Ishikawa (cell line): ENCODE measurements around the gene IL15RA.

ENCODE experiments used
- CEBPB ChIP-seq: IDR thresholded peaks from 2 replicates; pipeline ENCODE4 v1.6.1; 2012
- CREB1 ChIP-seq: IDR thresholded peaks from 2 replicates; pipeline ENCODE4 v1.6.1; 2012; ENCODE audit warnings: low read depth
- EGR1 ChIP-seq: IDR thresholded peaks from 2 replicates; pipeline ENCODE4 v1.6.1; 2012
- EP300 ChIP-seq: IDR thresholded peaks from 2 replicates; pipeline ENCODE4 v1.6.1; 2012; ENCODE audit warnings: borderline replicate concordance
- FOXM1 ChIP-seq: IDR thresholded peaks from 2 replicates; pipeline ENCODE4 v1.6.1; 2012; ENCODE audit warnings: low read depth, borderline replicate concordance
- NFIC ChIP-seq: IDR thresholded peaks from 2 replicates; pipeline ENCODE4 v1.6.1; 2012
- RAD21 ChIP-seq: IDR thresholded peaks from 2 replicates; pipeline ENCODE4 v1.6.1; 2012; ENCODE audit warnings: low read depth
- TAF1 ChIP-seq: IDR thresholded peaks from 2 replicates; pipeline ENCODE4 v1.6.1; 2012; ENCODE audit warnings: low read depth, mild to moderate bottlenecking
- TCF12 ChIP-seq: IDR thresholded peaks from 2 replicates; pipeline ENCODE4 v1.6.1; 2012; ENCODE audit warnings: low read depth
- TEAD4 ChIP-seq: IDR thresholded peaks from 2 replicates; pipeline ENCODE4 v1.6.1; 2012
- YY1 ChIP-seq: IDR thresholded peaks from 2 replicates; pipeline ENCODE4 v1.6.1; 2012; ENCODE audit warnings: low read depth
- ZBTB7A ChIP-seq: IDR thresholded peaks from 2 replicates; pipeline ENCODE4 v1.6.1; 2012; ENCODE audit warnings: low read depth
- TF ChIP-seq, protein P1 (sequence below): IDR thresholded peaks from 2 replicates; pipeline ENCODE4 v1.6.1; 2012
- TF ChIP-seq, protein P2 (sequence below): IDR thresholded peaks from 2 replicates; pipeline ENCODE4 v1.6.1; 2012
- TF ChIP-seq, protein P3 (sequence below): IDR thresholded peaks from 2 replicates; pipeline ENCODE4 v1.6.1; 2012; ENCODE audit warnings: low read depth, mild to moderate bottlenecking

Gene IL15RA

DNA sequence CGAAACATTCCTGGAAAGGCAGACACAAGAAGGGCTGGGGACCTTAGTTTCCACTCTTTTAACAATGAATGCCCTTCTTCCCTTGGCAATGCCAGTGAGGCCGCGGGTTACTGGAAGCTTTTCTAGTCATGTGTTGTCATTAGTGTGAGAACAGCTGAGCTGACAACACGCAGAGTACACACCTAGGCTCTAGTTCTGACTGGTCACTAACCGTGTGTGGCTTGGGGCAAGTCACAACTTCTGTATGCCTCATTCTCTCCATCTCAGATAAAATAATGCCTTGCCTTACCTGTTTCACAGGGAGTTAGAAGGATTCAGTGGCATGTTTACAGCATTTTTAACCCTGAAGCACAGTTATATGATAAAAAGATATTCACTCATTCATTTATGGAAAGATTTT lies 55.6 kb downstream of the IL15RA start:
- no peak for TF ChIP-seq TCF12
- no peak for TF ChIP-seq TEAD4
- TF ChIP-seq RAD21 = no peak
- TF ChIP-seq NFIC = no peak
- no peak for TF ChIP-seq TAF1
- TF ChIP-seq, protein P1, sequence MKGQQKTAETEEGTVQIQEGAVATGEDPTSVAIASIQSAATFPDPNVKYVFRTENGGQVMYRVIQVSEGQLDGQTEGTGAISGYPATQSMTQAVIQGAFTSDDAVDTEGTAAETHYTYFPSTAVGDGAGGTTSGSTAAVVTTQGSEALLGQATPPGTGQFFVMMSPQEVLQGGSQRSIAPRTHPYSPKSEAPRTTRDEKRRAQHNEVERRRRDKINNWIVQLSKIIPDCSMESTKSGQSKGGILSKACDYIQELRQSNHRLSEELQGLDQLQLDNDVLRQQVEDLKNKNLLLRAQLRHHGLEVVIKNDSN = no peak
- TF ChIP-seq EP300 = no peak

DNA sequence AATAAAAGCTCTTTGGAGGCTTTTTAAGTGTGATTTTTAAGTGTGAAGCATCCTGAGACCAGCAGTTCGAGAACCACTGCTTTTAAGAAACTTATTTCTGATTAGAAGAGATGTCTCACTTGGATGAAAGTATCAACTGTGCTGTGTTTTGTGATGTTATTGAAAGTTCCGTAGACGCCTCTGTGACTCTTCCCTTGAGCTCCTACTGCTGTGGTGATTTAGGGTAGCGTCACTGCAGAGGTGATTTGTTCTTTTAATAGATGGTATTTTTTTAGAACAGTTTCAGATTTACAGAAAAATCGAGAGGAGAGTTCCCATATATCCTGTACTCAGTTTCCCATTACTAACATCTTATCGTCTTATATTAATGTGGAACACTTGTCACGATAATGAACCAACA lies 57.8 kb downstream of the IL15RA start:
- TF ChIP-seq CEBPB (no peak), YY1 (no peak), FOXM1 (no peak), EGR1 (no peak), TEAD4 (no peak), TAF1 (no peak), CREB1 (no peak), ZBTB7A (no peak), EP300 (no peak), NFIC (no peak)
- TF ChIP-seq, protein P1 = no peak
- TF ChIP-seq, protein P2, sequence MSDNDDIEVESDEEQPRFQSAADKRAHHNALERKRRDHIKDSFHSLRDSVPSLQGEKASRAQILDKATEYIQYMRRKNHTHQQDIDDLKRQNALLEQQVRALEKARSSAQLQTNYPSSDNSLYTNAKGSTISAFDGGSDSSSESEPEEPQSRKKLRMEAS = no peak
- TF ChIP-seq, protein P3, sequence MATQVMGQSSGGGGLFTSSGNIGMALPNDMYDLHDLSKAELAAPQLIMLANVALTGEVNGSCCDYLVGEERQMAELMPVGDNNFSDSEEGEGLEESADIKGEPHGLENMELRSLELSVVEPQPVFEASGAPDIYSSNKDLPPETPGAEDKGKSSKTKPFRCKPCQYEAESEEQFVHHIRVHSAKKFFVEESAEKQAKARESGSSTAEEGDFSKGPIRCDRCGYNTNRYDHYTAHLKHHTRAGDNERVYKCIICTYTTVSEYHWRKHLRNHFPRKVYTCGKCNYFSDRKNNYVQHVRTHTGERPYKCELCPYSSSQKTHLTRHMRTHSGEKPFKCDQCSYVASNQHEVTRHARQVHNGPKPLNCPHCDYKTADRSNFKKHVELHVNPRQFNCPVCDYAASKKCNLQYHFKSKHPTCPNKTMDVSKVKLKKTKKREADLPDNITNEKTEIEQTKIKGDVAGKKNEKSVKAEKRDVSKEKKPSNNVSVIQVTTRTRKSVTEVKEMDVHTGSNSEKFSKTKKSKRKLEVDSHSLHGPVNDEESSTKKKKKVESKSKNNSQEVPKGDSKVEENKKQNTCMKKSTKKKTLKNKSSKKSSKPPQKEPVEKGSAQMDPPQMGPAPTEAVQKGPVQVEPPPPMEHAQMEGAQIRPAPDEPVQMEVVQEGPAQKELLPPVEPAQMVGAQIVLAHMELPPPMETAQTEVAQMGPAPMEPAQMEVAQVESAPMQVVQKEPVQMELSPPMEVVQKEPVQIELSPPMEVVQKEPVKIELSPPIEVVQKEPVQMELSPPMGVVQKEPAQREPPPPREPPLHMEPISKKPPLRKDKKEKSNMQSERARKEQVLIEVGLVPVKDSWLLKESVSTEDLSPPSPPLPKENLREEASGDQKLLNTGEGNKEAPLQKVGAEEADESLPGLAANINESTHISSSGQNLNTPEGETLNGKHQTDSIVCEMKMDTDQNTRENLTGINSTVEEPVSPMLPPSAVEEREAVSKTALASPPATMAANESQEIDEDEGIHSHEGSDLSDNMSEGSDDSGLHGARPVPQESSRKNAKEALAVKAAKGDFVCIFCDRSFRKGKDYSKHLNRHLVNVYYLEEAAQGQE = no peak

DNA sequence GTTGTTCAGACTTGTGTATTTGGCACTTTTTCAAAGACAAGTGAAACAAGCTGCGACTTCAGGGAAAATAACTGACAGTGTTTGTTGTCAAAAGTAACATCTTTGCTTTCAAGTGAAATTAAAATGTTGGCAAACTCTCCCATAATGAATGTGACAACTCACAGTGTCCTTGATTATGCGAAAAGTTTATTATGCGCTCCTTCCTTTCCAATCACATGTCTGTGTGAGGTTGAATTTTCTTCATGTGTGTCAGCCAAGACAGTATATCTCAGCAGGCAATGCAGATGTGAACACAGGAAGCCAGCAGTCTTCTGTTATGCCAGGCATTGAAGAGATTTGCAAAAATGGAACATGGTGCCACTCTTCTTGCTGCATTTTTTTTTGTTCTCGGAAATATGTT lies 58.6 kb downstream of the IL15RA start:
- TF ChIP-seq EGR1 = no peak
- no peak for TF ChIP-seq TAF1
- TF ChIP-seq NFIC = no peak
- TF ChIP-seq, protein P2 = no peak
- TF ChIP-seq FOXM1 = no peak

DNA sequence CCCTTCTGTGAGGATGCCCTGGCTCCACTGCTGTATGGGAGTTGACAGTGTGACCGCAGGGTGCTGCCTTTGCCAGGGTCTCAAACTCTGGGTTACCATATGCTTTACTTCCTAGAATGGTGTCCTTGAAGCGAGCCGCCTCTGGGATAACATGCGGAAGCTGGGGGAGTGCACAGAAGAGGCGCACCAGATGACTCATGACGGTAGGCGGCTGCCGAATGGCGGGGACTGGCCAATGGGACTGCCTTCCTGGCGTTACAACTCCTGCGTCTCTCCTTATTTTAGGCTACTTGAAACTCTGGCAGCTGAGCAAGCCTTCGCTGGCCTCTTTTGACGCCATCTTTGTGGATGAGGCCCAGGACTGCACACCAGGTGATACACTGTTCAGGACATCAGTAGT lies 60.0 kb downstream of the IL15RA start:
- no peak for TF ChIP-seq EP300
- TF ChIP-seq YY1 = no peak
- TF ChIP-seq RAD21 = no peak
- TF ChIP-seq, protein P3 = no peak
- TF ChIP-seq, protein P1 = no peak
- no peak for TF ChIP-seq TCF12
- no peak for TF ChIP-seq TAF1
- no peak for TF ChIP-seq NFIC

DNA sequence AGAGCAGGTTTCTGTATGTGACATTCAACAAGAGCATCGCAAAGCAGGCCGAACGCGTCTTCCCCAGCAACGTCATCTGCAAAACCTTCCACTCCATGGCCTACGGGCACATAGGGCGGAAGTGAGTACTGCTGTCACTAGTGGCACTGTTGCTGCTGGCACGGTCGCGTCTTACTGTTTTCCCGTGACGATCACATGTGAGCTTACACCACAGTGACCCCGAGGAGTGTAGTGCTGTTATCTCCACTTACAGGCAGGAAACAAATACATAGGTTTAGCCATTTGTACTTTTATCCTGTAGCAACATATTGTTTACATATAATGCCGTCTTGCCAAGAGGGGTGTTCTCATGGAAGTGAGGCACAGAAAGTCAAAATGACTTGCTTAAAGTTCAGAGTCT lies 61.9 kb downstream of the IL15RA start:
- no peak for TF ChIP-seq TCF12
- TF ChIP-seq YY1 = no peak
- TF ChIP-seq, protein P2 = no peak
- no peak for TF ChIP-seq RAD21
- no peak for TF ChIP-seq TEAD4
- TF ChIP-seq NFIC = no peak
- no peak for TF ChIP-seq EP300
- no peak for TF ChIP-seq CEBPB
- no peak for TF ChIP-seq TAF1
- no peak for TF ChIP-seq FOXM1
- TF ChIP-seq, protein P1 = no peak
- TF ChIP-seq EGR1 = no peak
- TF ChIP-seq CREB1 = no peak
- TF ChIP-seq ZBTB7A = no peak
